OCI-LY1 (cell line): ENCODE data around the gene SPATA18.

Source experiments
- H2AFZ ChIP-seq: fragments of 200-600 bp; sonication (generic), shearing (Covaris generic); 2 replicates; pipeline ENCODE4 v1.6.0; 2014; ENCODE audit warnings: antibody characterized with exemption, mild to moderate bottlenecking, low read length
- H3F3A ChIP-seq: fragments of 200-600 bp; sonication (generic), shearing (Covaris generic); 2 replicates; pipeline ENCODE4 v1.6.0; 2014; ENCODE audit warnings: mild to moderate bottlenecking, antibody characterized with exemption, low read length, moderate library complexity; ENCODE audit not compliant: insufficient read depth
- H3K27ac ChIP-seq: fragments of 200-600 bp; sonication (generic); 2 replicates; pipeline ENCODE4 v1.5.1; 2014; ENCODE audit warnings: low read length, mixed run types, mild to moderate bottlenecking, low read depth; ENCODE audit not compliant: poor library complexity, severe bottlenecking
- H3K27me3 ChIP-seq: fragments of 200-600 bp; sonication (generic); 2 replicates; pipeline ENCODE4 v1.6.0; 2014; ENCODE audit warnings: antibody characterized with exemption, mild to moderate bottlenecking, low read length, moderate library complexity; ENCODE audit not compliant: insufficient read depth
- H3K36me3 ChIP-seq: fragments of 200-600 bp; sonication (generic); 2 replicates; pipeline ENCODE4 v1.6.1; 2014; ENCODE audit warnings: mild to moderate bottlenecking, antibody characterized with exemption, low read length, moderate library complexity, mixed read lengths; ENCODE audit not compliant: insufficient read depth
- H3K4me1 ChIP-seq: fragments of 200-600 bp; sonication (generic); 2 replicates; pipeline ENCODE4 v1.5.1; 2014; ENCODE audit warnings: mild to moderate bottlenecking, low read length, moderate library complexity; ENCODE audit not compliant: insufficient read depth, severe bottlenecking
- H3K4me2 ChIP-seq: fragments of 200-600 bp; sonication (generic), shearing (Covaris generic); 2 replicates; pipeline ENCODE4 v1.6.1; 2014; ENCODE audit warnings: low read length
- H3K4me3 ChIP-seq: fragments of 200-600 bp; sonication (generic); 2 replicates; pipeline ENCODE4 v1.5.1; 2014; ENCODE audit warnings: low read length, low read depth, mild to moderate bottlenecking, mixed read lengths; ENCODE audit not compliant: poor library complexity, severe bottlenecking
- H3K79me2 ChIP-seq: fragments of 200-600 bp; shearing (Covaris generic); 2 replicates; pipeline ENCODE4 v1.6.1; 2016; ENCODE audit warnings: mixed run types, low read length, mixed read lengths; ENCODE audit not compliant: insufficient read depth
- H3K9ac ChIP-seq: fragments of 200-600 bp; sonication (generic), shearing (Covaris generic); 2 replicates; pipeline ENCODE4 v1.6.1; 2014; ENCODE audit warnings: mild to moderate bottlenecking, low read length, mixed read lengths
- H3K9me2 ChIP-seq: fragments of 200-600 bp; sonication (generic), shearing (Covaris generic); 2 replicates; pipeline ENCODE4 v1.6.1; 2014; ENCODE audit warnings: low read depth, mild to moderate bottlenecking, low read length, mixed read lengths
- H3K9me3 ChIP-seq: fragments of 200-600 bp; shearing (Covaris generic); 2 replicates; pipeline ENCODE4 v1.6.1; 2014; ENCODE audit warnings: low read length, mixed read lengths
- H4K20me1 ChIP-seq: fragments of 200-600 bp; sonication (generic), shearing (Covaris generic); 2 replicates; pipeline ENCODE4 v1.6.0; 2016; ENCODE audit warnings: mild to moderate bottlenecking, low read length; ENCODE audit not compliant: insufficient read depth
- EZH2 ChIP-seq: fragments of 200-600 bp; sonication (generic), shearing (Covaris generic); IDR thresholded peaks from 2 replicates; pipeline ENCODE4 v1.8.0; 2017; ENCODE audit warnings: borderline replicate concordance, mixed run types, mild to moderate bottlenecking, antibody characterized with exemption, low read length, moderate library complexity, mixed read lengths
- TF ChIP-seq, protein P1 (sequence below): fragments of 200-600 bp; sonication (generic), shearing (Covaris generic); IDR thresholded peaks from 2 replicates; pipeline ENCODE4 v1.5.1; 2017; ENCODE audit warnings: mild to moderate bottlenecking, antibody characterized with exemption, low read length, moderate library complexity, mixed read lengths

SPATA18 gene

DNA sequence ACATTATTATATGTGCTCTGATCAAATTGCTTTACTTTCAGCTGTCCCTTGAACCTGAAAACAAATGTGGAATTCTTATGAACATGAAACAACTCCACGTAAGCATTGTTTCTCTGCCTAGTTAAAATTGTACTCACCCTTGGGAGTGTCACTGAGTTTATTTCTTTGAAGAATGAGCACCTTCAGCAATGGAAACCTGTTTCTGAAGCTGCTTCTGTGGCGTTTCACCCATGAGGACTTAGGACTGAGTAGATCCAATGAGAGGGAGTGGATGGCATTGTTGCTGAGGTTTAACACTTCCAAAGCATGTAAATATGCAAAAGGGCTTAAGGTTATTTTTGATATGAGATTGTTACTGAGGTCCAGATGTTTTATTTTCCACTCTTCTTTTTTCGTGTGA is 34.1 kb upstream of the SPATA18 start:
- Histone ChIP-seq H3K4me1 (no peaks in the 10 kb centered on the region), H3K4me2 (no peak overlapping the region), H3K9ac (no peak overlapping the region), H2AFZ (no peak overlapping the region), H3K36me3 (no peaks in the 10 kb centered on the region), H4K20me1 (no peaks in the 10 kb centered on the region), H3K9me2 (no peaks in the 10 kb centered on the region), H3K4me3 (no peak overlapping the region), H3K9me3 (no peaks in the 10 kb centered on the region), H3K27me3 (no peaks in the 10 kb centered on the region), H3F3A (no peaks in the 10 kb centered on the region), H3K79me2 (no peaks in the 10 kb centered on the region), H3K27ac (no peak overlapping the region)
- TF ChIP-seq, protein P1, sequence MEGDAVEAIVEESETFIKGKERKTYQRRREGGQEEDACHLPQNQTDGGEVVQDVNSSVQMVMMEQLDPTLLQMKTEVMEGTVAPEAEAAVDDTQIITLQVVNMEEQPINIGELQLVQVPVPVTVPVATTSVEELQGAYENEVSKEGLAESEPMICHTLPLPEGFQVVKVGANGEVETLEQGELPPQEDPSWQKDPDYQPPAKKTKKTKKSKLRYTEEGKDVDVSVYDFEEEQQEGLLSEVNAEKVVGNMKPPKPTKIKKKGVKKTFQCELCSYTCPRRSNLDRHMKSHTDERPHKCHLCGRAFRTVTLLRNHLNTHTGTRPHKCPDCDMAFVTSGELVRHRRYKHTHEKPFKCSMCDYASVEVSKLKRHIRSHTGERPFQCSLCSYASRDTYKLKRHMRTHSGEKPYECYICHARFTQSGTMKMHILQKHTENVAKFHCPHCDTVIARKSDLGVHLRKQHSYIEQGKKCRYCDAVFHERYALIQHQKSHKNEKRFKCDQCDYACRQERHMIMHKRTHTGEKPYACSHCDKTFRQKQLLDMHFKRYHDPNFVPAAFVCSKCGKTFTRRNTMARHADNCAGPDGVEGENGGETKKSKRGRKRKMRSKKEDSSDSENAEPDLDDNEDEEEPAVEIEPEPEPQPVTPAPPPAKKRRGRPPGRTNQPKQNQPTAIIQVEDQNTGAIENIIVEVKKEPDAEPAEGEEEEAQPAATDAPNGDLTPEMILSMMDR, result no peak
- no peak for TF ChIP-seq EZH2

DNA sequence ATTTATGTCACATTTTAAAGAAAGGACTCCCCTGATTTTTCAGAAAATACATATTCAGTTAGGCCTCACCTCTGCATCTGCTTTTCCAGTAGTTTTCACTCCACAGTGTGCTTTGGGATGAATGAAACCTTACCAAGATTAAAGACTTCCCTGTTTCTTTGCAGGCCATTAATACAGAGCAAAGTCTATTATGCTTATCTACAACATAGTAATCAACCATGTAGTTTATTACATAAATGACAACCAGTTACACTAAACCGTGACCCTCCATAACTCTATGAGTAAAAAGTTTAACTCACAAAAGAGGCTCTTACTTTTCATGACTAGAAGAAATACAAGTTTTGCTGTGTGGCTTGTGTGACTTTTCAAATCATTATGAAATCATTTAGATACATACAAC is 33.3 kb upstream of the SPATA18 start:
- no peaks in the 10 kb centered on the region for H3K9me2 ChIP-seq
- no peak overlapping the region for H3K9ac ChIP-seq
- H4K20me1 ChIP-seq, result no peaks in the 10 kb centered on the region
- H3K4me1 ChIP-seq, result no peaks in the 10 kb centered on the region
- TF ChIP-seq, protein P1, result no peak
- TF ChIP-seq EZH2, result no peak
- peaks cover 8% of the 10 kb centered on the region; the same call in 1 of the 2 replicates for H3K36me3 ChIP-seq
- H3K4me2 ChIP-seq, result no peak overlapping the region
- H3K4me3 ChIP-seq, result no peak overlapping the region
- no peaks in the 10 kb centered on the region for H3K79me2 ChIP-seq
- no peaks in the 10 kb centered on the region for H3K27me3 ChIP-seq
- no peaks in the 10 kb centered on the region for H3K9me3 ChIP-seq
- H2AFZ ChIP-seq, result no peak overlapping the region
- no peaks in the 10 kb centered on the region for H3F3A ChIP-seq
- no peak overlapping the region for H3K27ac ChIP-seq

DNA sequence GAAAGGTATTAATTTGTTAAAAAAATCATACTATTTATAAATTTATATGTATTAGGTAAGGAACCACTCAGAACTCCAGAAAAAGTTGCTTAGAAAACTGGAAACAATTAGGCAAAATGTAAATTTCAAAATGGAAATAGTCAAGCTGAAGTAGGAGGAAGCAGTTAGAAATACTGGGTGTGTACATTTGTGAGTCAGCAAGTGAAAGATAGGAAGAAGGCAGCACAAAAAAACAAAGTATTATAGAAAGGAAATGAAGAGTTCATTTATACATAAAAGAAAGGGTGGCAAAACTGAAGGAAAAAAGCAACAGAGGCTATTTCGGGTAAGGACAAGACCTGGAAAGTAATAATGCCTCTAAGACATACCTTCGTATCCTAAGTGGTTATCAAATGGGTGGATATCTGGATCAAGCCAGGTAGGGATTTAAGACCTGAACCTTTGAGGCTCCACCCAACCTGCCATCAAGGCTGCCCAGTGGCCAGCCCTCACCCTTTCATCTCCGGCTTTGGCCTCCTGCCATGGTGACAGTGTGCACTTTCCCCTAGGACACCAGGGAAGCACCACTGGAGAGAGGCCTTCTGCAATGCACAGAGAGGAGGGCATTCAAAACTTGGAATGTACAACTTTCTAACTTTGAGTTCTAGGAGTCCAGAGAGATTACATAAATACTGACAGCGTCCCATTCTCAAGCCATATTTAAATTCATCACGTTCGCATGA is 31.0 kb upstream of the SPATA18 start, which contains the start of gene LRRC66:
Gene LRRC66, minus strand, starts transcription at position 428 of the 722 bp plus-strand sequence. CDS start 2,750 bp downstream, outside the sequence.
- H3K27ac ChIP-seq, result no peak within 1 kb of the TSS
- peaks cover 15% of the 10 kb centered on the region for H3K36me3 ChIP-seq
- H3K27me3 ChIP-seq, result no peaks in the 10 kb centered on the region
- no peaks in the 10 kb centered on the region for H3K9me2 ChIP-seq
- no peak within 1 kb of the TSS for H3K9ac ChIP-seq
- H3K4me3 ChIP-seq, result no peak within 1 kb of the TSS
- no peaks in the 10 kb centered on the region for H3K9me3 ChIP-seq
- H4K20me1 ChIP-seq, result no peaks in the 10 kb centered on the region
- TF ChIP-seq EZH2, result no peak
- TF ChIP-seq, protein P1, result no peak
- no peaks in the 10 kb centered on the region for H3F3A ChIP-seq
- H2AFZ ChIP-seq, result no peak within 1 kb of the TSS
- H3K4me2 ChIP-seq, result no peak within 1 kb of the TSS
- no peaks in the 10 kb centered on the region for H3K4me1 ChIP-seq
- no peaks in the 10 kb centered on the region for H3K79me2 ChIP-seq
